ENCODE measurements around the gene ACY1.
"Not testable (repeated sequence)": the region's sequence is repeated elsewhere in the genome, so short reads cannot be mapped to it uniquely, and the experiment has no call there.

ACY1 gene

DNA sequence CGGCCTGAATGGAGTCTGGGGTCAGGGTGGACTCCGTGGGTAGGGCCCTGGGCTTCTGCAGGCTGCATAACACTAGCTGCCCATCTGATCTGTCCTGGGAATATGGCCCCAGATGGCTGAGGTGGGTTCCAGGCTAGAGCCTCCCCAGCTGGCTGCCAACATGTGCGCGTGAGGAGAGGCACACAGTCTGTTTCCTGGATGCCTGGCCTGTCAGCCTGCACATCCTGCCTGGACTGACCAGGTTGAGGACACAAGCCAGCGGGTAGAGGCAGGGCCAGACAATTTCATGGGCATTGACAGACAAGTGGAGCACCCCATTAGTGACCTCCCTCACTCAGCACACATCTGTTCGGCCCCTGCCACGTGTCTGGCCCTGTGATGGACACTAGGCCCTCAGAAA, 42.1 kb downstream of the ACY1 start:
- no peak for DNase-seq (ENCODE audit: low read depth)

DNA sequence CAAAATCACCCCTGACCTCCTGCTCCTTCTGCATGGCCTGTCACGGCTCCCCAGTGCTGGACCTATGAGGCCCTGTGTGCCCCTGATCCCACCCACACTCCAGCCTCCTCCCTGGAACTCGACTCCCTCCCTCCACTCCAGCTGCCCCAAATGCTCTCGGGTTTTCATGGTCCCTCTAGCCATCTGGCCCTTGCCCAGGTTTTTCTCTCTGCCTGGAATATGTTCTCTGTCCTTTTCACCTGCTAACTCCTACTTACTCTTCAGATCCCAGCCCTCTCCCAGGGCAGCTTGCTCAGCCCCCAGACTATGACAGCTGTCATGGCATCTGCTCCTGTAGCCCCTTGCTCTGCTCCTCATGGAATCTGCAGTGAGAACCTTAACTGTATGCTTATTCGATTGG, 42.7 kb downstream of the ACY1 start:
- no peak for DNase-seq (ENCODE audit: low read depth)

DNA sequence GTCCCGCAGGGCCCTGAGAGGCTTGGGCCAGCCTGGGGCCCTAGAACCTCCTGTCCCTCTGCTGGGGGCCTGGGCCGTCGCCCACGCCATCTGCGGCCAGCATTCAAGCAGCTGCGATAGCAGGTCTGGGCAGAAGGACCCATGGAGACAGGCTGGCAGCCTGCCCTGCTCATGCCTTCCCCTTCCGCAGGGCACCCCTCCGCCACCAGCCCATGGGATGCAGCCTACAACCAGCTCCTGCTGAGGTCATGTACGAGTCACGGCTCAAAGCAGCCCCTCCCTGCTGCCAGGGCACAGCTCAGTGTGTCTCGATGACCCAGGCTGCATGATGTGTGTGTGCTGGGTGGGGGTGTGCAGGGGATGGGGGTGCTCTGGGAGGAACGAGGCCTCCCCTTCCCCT, 45.2 kb downstream of the ACY1 start:
- DNase-seq (ENCODE audit: low read depth), result no peak

DNA sequence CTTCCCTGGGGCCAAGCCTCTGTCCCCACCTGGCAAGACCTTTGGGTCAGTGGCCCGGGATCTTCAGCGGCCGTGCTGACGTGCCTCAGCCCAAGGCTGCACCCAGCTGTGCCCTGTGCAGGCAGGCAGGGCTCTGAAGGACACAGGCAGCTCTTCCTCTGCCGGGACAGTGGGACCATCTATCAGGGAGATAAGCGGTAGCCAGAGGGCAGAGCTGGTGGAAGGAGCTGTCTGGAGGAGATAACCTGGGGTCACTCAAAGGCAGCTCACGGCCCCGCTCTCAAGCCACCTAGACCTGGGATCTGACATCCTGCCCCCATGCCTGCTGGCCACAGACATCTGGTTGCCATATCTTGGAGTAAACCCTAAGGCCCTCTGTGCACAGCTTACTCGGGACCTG, 45.7 kb downstream of the ACY1 start:
- DNase-seq (ENCODE audit: low read depth), result no peak

DNA sequence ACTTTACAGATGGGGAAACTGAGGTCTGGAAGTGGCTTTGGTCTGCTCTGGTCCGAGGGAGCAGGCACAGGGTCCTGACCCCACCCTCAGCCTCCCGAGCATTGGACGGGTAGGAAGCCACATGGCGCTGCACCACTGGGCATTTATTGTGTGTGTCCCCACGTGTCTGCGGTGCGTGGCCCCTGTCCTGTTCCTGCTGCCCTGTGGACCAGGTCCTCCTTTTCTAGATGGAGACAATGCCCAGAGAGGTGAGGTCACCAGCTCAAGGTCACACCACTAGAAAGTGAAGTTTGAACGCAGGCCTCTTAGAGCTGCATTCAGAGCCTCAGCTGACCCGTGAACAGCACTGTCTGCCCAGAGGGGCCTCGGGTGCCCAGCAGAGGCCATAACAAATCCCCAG, 46.2 kb downstream of the ACY1 start:
- DNase-seq (ENCODE audit: low read depth), result no peak

DNA sequence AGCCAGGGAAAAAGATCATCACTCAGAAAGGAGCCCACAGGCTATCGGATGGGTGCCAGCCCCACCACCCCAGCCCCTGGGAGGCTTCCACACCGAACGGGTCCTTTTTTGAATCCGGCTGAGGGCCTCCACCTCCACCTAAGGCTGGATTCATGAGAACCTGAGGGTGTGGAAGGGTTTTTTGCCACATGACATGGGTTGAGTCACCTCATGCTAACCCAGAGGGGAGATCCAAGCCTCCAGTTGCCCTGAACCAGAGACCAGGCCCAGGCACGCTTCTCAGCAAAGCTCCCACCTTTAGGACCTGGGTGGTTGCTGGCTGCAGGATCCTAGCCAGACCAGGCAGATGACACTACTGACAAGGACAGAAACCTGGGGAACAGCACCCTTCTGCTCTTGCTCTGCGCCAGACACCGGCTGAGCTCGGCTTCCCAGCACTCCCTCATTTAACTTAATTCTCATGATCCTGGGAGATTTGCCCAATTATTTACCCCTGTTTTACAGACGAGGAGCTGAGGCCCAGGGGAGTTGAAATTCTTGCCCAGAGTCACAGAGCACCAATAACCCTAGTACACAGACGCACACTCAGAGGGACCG, 47.5 kb downstream of the ACY1 start:
- no peak for DNase-seq (ENCODE audit: low read depth)

DNA sequence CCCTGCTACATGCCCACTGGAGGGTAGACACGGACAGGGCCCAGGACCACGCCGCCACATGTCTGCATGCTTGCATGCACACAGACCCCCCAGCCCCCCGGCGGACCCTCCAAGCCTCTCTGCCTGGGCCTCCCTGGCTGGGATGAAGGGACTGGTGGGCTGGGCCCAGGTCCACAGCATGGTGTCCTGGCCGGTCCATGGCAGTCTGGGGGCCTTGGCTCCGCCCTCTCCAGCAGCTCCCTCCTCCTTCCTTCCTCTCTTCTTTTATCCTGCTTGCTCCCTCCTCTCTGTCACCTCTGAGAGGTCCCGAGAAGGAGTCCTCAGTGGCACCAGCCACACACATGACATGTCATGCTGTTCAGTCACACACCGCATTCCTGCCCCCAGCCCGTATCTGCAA, 48.6 kb downstream of the ACY1 start:
- DNase-seq (ENCODE audit: low read depth), result no peak

DNA sequence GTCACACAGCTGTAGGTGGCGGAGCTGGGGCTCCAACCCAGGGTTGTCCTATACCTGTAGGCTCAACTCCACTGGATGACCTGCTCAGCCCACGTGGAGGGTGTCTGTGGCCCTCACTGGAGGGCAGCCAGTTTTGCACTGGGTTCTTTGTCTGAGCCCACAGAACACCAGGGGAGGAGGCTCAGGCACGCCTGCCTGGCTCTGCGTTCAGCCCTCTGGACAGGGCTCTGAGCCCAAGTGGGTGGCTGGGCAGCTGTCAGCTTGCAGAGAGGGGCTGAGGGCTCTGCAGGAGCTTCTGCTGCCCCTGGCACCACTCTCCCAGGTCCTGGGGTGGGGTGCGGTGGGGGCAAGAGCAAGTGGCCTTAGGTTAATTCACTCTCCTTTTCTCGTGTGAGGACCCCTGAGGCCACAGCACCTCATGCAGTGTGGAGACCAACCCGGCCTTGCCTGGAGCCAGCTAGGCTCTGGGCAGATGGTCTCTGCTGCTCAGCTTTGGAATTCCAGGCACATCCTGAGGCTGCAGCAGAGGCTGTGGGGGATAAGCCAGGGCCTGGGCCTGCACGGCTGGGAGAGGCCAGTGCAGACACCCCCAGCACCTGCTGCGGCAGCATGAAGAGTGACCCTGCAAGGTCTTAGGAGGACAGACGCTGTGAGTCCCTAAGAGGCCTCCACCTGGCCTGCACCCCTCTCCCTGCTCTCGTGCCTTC, 49.5 kb downstream of the ACY1 start:
- DNase-seq (ENCODE audit: low read depth), result no peak

DNA sequence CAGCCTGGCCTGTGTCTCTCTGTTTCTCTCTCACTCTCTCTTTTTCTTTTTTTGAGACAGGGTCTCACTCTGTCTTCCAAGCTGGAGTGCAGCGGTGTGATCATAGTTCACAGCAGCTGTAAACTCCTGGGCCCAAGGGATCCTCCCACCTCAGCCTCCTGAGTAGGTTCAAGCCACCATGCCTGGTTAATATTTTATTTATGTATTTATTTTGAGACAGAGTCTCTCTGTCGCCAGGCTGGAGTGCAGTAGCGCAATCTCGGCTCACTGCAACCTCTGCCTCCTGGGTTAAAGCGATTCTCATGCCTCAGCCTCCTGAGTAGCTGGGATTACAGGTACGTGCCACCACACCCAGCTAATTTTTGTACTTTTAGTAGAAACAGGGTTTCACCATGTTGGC, 50.4 kb downstream of the ACY1 start:
- DNase-seq (ENCODE audit: low read depth), result not testable (repeated sequence)

DNA sequence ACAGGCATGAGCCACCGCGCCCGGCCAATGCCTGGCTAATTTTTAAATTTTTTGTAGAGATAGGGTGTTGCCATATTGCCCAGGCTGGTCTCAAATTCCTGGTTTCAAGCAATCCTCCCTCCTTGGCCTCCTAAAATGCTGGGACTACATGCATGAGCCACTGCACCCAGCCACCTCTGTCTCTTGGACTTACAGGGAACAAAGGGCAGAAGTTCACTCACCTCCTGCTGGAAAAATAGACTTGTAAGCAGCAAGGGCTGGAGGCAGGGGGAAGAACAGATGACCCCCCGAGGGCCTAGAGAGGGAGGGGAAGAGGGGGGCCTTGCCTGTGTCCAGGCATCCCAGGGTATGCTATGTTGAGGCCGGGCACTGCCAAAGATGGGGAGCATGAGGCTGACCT, 50.9 kb downstream of the ACY1 start:
- DNase-seq (ENCODE audit: low read depth), result no peak

DNA sequence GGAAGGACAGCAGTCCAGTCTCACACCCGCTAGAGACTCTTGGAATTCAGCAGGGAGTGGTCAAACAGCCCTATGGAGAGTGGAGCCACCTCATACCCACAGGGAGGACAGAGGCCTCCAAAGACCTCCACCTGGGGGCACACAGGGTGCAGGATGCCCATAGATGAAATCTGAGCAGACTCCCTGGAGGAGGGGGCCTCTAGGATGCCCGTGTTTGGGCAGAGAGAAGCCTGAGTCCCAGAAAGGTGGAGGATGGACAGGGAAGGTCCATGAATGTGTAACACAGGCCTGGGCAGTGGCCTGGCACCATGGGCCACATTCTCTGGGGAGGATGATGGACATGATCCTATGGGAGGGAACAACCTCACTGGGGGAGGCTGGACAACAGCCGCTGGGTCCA, 51.3 kb downstream of the ACY1 start:
- no peak for DNase-seq (ENCODE audit: low read depth)

DNA sequence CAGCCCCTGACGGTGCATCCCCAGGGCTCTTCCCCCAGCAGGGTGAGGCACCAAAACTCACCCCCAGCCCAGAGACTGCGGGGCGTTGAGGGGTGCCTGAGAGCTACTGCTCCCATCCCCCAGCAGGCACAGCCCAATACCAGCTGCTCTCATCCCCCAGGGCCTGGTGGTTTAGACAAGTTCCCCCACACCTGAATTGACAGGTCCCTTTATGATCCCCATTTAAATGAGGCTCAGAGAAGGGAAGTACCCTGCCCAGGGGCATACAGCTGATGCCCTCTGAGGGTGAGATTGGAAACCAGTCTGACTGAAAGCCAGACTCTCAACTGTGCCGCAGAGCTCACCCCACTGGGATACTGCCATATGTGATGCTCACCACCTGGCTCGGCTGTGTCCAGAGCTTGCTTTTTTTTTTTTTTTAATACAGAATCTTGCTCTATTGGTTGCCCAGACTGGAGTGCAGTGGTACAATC, 52.9 kb downstream of the ACY1 start:
- DNase-seq (ENCODE audit: low read depth), result no peak

DNA sequence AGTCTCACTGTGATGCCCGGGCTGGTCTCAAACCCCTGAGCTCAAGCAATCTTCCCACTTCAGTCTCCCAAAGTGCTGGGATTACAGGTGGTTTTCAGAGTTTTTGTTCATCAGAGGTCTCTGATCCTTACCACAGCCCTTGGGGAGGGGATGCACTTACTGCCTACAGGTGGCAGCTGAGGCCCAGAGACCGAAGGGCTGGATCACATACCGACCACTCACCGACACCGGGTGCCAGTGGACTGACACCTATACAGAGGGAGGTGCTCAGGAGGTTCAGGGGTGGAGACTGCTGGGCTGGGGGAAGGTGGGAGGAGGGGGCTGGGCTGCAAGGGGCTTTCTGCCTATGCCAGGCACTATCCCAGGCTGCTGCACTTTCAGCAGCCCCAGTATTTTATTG, 53.5 kb downstream of the ACY1 start:
- DNase-seq (ENCODE audit: low read depth), result no peak

DNA sequence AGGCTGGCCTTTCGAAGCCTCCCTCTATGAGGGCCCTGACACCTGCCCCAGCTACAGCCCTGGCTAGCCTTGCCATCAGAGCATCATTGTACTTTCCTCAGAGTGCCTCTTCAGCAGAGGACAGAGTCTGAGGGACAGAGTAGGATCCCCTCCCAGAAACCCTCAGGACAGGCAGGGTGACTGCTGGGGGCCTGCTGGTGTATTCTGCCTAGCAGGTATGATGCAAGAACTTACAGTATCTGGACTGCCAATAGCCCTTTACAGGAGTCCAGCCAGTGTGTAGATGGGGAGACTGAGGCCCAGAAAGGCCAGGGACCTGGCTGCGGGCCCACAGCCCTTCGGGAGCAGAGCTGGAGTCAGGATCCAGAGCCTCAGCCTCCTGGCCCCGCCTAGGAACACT, 54.0 kb downstream of the ACY1 start:
- no peak for DNase-seq (ENCODE audit: low read depth)

DNA sequence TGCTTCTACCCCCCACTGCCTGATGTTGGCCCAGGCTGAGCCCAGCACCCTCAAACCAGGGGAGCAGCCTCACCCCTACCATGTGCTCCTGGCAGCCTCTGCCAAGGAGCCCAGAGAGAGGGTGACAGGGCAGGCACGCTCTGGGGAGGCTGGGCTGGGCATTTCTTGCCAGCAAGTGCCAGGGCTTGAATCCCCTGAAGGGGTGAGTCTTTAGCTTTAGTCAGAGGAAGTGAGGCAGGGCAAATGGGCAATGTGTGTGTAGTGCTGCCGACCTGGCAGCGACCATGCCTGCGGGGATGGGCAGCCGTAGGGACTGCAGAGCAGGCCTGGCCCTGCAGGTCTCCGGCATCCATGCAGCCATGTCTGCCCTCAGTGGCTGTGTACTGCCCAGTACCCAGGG, 54.9 kb downstream of the ACY1 start:
- DNase-seq (ENCODE audit: low read depth), result no peak

Data from activated T-cell treated with anti-CD3 and anti-CD28 coated beads for 24 hours (primary cell).